ENCODE measurements around the gene ATF2.
A peak's percentile ranks its signal among the peaks of the same experiment; 100 is the strongest.

The ATF2 gene

GRCh38 chr2:175167792-175168563 lies at the start of gene ATF2:
Gene ATF2, minus strand, starts transcription at chr2:175168203. Its CDS starts 31,760 bp downstream, at chr2:175136443.
- peak; percentile 100 for DNase-seq (ENCODE audit: low spot score)

DNA sequence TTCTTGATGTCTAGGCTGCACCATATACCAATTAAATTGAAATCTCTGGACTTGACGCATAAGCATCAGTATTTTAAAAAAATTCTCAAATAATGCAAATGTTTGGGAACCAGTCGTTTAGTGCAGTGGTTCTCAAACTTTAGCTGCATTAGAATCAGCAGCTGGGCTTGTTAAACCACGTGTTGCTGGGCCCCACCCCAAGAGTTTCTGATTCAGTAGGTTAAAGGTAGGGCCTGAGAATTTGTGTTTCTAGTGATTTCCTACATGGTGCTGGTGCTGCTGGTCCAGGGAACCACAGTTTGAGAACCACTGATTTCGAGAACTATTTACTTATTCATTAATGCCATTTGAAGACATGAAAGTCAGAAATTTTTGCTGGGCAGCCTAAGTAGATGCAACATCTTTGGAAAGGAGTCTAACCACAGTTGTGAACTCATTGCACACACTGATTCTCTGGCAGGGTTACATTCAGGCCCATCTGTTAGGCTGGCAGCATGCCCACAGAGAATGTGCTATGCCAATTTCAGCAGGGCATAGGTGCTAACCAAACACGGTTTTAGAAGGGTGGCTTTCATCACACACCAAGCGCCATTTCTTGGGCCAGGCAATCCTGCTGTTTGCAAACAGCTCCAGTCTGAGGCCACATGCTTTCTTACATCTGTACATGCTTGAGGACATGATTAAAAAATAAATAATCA lies 39.9 kb upstream of the ATF2 start:
- peak; percentile 96 for DNase-seq (ENCODE audit: low spot score)

DNA sequence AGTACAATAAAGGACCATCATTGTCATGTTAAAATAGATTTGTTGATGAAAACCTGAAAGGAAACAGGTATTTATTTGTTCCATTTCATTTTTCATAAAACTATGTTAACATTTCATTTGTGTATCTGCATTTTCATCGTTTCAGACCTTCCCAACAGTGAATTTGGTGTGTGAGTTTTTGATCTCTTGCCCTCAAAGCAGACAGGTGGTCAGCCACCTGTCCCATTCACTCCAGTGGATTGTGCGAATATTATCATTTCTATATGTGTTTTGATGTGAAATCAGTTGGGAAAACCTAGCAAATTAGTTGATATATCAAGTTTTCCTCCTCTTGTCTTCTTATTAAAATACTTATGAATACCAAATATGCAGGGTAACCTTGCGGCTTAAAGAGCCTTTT lies 38.9 kb upstream of the ATF2 start:
- peak; percentile 67 for DNase-seq (ENCODE audit: low spot score)

- DNase-seq (ENCODE audit: low spot score), result no peak
Measured at GRCh38 chr2:175205523-175205922, 37.5 kb upstream of the ATF2 start.

GRCh38 chr2:175203621-175204496 lies 35.9 kb upstream of the ATF2 start:
- peak; percentile 73 for DNase-seq (ENCODE audit: low spot score)

- no peak for DNase-seq (ENCODE audit: low spot score)
Measured at GRCh38 chr2:175195012-175195411, 27.0 kb upstream of the ATF2 start.

- no peak for DNase-seq (ENCODE audit: low spot score)
Measured at GRCh38 chr2:175188761-175189160, 20.8 kb upstream of the ATF2 start.

DNA sequence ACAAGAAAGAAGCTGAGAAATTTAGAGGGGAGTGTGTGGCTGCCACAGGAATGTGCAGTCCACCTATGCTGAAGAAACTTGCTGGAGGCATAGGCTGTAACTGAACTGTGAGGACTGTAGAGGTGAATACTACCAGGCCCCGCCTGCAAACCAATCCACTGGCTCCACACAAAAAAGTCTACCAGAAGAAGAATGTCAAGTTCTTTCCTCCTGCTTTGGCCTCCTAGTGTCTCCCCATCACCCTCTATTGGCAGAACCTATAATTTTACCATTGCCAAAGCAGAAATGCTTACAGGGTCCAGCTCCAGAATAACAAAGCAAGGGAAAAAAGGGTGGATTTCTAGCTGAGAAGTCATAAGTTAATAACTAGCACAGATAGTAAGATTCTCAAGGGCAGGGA lies 19.4 kb upstream of the ATF2 start:
- DNase-seq (ENCODE audit: low spot score), result peak; percentile 38

DNA sequence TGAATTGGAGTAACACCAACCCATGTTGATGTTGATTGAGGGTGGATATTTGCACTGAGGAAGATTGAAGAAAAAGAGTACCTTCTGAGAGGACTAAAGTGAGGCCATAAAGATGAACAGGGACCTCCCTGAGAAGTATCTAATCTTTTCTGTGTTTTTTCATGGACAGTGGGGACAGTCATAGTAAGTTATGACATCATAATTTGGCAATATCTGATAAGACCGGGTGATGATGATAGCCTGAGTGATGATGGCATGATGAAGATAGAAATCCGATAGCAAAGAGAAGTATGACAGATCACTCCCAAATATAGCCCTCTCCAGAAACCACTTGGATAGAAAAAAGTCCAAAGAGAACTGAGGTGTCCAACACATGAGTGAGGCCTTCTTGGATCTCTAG lies 15.7 kb upstream of the ATF2 start:
- no peak for DNase-seq (ENCODE audit: low spot score)

- DNase-seq (ENCODE audit: low spot score), result no peak
Measured at GRCh38 chr2:175181877-175182308, 13.9 kb upstream of the ATF2 start.

- peak; percentile 95 for DNase-seq (ENCODE audit: low spot score)
Measured at GRCh38 chr2:175181104-175181876, 13.3 kb upstream of the ATF2 start, which contains the start of gene ATP5MC3. Gene ATP5MC3, minus strand, starts transcription at chr2:175181710. Its CDS starts 317 bp downstream, at chr2:175181393.

GRCh38 chr2:175180701-175181103 lies 12.7 kb upstream of the ATF2 start:
- DNase-seq (ENCODE audit: low spot score), result peak; percentile 46

- no peak for DNase-seq (ENCODE audit: low spot score)
Measured at GRCh38 chr2:175176624-175177023, 8.6 kb upstream of the ATF2 start.

DNA sequence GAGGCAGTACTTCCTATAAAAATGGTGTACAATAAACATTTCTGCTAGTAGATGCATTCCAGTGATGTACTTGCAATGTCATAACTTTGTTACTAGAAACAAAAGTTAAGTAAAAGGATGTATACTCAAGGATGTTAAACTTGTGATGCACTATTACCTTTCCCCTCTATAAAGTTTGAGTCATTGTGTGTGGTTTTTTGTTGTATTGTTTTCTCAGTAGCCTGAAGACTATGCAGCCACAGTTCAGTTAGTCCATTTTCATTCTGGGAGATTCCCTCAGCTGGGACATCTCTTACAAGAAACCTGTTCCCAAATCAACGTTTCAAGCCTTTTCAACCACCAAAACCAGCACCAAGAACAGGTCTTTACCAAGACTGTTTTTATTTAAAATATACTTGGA lies 7.9 kb upstream of the ATF2 start:
- DNase-seq (ENCODE audit: low spot score), result no peak

DNA sequence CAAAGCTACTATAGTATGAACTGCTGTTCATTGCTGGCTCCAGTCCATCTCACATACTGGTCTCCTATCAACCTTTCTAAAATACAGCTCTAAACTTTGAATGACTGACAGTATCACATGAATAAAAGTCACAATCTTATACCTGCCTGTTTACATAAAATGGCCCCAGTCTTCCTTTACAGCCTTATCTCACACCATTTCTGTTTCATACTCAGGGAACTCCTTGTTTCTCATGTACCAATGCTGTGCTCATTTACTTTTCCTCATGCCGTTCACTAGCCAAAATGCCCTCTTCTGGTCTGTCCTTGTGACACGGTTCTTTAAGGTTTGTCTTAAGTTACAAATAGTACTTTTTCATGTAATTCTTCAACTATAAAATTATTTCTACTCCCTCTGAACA lies 7.3 kb upstream of the ATF2 start:
- DNase-seq (ENCODE audit: low spot score), result no peak

DNA sequence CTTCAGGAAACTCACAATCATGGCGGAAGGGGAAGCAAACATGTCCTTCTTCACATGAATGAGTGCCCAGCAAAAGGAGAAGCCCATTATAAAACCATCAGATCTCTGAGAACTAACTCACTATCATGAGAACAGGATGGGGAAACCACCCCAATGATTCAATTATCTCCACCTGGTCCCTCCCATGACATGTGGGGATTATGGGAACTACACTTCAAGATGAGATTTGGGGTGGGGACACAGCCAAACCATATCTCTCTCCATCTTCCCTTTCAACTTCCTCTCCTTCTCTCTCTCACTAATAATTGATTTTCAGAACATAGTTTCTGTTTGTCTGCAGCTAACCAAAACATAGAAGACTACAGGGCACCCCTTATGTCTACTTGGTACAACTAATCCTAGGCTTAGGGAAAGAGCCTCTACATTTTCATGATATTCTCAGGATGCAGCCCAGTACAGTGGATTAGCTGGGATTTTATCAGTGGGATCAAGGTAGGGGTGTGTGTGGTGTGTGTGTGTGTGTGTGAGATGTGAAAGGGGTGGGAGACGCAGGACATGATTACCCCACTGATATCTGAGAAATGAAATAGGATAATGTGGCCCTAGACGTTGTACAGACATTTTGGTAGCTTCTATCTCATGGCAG lies 2.8 kb upstream of the ATF2 start:
- no peak for DNase-seq (ENCODE audit: low spot score)

DNA sequence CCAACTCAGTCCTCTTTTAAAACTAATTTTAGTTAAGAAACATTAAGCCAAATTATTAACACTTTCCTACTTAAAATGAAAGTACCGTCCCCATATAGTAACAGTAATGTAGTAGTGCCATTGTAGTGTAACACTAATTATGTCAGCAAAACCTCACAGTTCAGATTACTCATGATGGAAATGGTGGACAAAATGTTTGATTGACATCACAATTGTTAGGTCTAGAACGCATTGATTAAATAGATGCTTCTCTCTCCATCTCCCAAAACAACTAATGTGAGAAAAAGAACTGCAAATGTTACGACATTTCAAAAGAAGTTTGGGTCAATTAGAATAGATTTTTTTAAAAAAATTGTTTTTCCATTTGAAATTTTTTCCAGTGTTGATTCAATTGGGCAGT lies 1.2 kb upstream of the ATF2 start:
- DNase-seq (ENCODE audit: low spot score), result no peak

DNA sequence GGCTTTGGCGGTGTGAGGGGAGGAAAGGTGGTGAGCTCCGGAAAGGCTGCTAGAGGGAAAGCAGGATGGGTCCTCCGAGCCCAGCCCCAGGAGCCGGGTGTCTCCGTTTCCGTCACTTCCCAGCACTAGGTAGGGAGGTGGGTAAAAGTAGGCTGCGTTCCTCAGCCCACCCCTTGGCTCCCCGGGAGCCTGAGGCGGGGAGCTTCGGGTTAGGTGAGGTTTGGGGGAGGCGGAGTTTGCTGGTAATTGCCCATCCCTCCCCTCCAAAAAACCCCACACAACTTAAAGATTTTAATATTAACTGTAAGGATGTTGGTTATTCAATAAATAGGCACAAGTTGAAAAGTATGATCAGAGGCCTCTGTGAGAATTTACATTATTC lies 552 bp upstream of the ATF2 start:
- no peak for DNase-seq (ENCODE audit: low spot score)

DNA sequence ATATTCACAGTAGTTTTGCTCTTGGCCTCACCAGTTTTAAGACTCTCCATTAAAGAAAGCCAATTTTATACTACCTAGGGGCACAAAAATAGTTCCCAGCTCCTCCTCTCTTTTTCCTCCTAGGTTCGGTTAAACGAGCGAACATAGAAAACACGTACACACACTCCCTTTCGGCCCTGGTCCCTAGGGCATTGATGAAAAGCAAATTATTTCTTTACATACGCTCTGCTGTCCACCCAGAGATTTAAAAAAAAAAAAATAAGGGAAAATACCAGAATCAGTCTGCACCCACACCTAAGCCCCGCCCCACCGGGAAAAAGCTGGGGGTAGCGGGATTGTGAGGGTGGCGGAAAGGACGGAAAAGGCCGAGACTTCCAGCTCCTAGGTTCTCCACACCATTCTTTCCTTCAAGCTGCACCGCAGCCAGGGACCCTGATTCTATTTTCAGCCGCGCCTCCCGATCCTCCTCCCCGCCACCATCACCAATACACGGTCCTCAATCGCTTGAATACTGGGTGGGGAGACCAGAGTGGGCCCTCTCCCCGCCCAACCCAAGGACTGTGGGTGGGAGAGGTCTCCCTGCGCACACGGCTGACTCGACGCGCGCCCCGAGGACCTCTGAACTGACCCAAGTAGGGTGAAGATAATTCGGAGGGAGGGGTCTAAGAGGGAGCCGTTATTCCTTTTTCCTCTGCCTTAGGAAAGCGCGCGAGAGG lies 769 bp downstream of the ATF2 start:
- DNase-seq (ENCODE audit: low spot score), result peak; percentile 54

GRCh38 chr2:175166216-175166824 lies 1.7 kb downstream of the ATF2 start:
- no peak for DNase-seq (ENCODE audit: low spot score)
